ENCODE results near the gene FADS3.
A peak's percentile ranks its signal among the peaks of the same experiment; 100 is the strongest.

FADS3 gene

DNA sequence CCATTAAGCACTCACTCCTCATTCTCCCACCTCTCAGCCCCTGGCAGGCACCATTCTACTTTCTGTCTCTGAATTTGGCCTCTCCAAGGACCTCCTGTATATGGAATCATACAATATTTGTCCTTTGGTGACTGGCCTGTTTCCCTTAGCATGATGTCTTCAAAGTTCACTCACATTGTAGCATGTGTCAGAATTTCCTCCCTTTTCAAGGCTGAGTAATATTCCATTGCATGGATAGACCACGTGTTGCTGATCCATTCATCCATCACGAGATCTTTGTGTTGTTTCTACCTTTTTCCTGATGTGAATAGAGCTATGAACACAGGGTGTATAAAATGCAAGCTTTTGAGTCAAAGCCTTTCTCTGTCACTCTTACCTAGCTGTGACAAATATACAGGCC lies 51.6 kb downstream of the FADS3 start:
- DNase-seq (ENCODE audit: low read depth in 1 of 2, low spot score in 1 of 2): no peak

DNA sequence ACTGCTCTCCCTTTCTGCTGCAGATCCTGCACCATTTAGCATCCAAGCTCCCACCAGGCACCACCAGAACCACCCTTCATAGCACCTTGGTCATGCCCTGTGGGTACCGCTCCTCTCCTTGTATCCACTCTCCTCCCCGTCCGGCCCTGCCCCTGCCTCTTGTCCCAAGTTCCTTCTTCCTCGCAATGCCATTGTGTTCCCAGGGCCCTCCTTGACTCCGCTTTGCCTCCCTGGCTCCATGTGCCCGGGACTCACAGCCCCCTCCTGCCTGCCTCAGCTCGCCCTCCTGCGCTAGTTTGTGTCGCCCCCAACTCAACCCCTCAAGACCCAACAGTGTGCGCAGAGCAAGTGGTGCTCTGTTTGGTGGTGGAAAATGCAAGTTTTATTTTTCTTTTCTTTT lies 52.4 kb downstream of the FADS3 start:
- DNase-seq (ENCODE audit: low read depth in 1 of 2, low spot score in 1 of 2): no peak

DNA sequence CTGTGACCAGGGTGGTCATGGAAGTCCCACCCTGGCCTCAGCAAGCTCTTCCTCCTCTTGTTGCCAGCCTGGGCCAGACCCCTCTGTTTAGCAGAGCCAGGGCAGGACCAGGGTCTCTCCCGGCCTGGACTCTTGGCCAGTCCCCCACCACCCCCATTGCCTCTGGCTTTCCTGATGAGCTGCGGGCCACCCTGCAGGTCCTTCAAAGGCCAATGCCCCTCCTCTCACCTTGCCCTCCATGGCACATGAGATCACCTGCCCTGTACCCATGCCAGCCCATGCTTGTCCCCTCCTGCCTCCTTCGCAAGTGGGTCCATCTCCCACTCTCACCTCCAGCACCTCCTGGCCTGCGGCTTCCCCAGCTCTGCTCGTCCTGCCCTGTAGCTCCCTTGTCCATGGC lies 52.8 kb downstream of the FADS3 start:
- no peak for DNase-seq (ENCODE audit: low read depth in 1 of 2, low spot score in 1 of 2)

DNA sequence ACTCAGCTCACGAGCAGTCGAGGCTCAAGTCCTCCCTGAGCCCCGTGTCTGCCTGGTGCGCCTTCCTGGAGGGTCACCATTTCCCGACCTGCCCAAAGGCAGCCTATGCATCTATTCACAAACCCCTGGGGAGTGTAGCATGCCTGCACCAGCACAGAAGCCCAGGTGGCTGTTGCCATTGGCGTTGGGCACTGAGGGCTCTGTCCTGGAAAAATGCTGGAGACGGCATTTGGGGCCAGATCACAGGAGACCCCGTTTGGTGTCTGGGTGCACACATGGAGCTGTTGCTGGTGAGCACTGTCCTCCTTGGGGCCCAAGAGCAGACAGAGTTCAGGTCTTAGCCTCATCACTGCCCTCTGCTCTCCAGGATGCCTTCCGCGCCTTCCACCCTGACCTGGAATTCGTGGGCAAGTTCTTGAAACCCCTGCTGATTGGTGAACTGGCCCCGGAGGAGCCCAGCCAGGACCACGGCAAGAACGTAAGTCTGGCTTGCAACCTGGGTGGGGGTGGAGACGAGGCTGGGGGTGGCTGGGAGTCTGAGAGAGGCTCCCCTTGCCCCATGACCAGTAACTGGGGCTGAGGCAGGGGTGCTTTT lies 53.8 kb downstream of the FADS3 start:
- no peak for DNase-seq (ENCODE audit: low read depth in 1 of 2, low spot score in 1 of 2)

DNA sequence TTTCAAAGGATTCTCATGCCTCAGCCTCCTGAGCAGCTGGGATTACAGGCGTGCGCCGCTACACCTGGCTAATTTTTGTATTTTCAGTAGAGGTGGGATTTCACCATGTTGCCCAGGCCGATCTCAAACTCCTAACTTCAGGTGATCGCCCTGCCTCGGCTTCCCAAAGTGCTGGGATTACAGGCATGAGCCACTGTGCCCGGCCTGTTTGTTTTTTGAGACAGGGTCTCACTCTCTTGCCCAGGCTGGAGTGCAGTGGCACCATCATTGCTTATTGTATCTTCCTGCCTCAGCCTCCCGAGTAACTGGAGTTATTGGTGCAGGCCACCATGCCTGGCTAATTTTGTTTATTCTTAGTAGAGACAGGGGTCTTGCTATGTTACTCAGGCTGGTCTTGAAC lies 55.2 kb downstream of the FADS3 start:
- DNase-seq (ENCODE audit: low read depth in 1 of 2, low spot score in 1 of 2): no peak

DNA sequence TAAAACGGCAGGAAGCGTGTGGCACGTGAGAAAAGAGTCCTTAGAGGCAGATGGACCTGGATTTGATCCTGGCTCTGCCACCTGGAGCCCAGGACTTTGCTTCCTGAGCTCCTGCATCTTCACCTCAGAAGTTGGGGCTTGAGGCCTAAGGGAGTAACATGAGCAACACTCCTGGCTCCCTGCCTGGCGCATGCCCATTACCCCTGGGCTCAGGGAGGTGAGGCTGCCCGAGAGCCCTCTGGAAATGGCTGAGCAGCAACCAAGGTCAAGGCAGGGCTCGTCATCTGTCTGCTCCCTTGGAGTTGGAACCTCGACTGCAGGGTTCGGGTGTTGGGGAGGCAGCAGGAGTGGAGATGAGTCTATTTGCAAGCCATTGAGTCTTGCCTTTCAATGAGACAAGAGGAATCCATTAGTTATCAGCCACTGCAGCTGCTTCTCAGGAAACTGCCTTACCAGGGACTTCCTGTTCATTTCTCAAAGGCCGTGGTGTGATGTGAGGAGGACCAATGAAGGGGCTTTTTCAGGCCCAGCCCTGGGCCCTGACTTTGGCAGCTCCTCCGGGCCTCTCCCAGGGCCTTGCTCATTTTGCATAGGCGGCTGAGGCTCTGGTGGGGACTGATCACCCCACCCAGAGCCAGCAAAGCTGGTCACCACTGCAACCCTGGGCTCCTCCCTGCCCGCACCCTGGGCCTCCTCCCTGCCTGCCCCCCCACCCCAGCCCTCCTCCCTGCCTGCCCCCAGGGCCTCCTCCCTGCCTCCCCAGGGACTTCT lies 56.9 kb downstream of the FADS3 start:
- no peak for DNase-seq (ENCODE audit: low read depth in 1 of 2, low spot score in 1 of 2)

DNA sequence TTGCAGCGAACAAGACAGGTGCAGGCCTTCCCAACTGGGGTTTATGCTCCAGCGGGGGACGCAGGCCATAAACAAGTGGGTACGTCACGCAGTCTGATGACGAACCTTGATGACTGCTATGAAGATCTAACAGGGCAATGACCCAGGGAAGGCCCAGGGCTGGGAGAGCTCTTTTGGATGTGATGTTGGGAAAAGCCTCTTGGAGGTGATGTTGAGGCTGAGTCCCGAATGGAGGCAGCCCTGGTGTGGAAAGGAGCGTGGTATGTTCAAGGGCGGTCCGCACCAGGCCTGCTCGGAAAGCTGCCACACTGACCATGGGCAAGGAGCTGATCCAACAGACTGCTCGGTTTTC lies 57.4 kb downstream of the FADS3 start:
- no peak for DNase-seq (ENCODE audit: low read depth in 1 of 2, low spot score in 1 of 2)

DNA sequence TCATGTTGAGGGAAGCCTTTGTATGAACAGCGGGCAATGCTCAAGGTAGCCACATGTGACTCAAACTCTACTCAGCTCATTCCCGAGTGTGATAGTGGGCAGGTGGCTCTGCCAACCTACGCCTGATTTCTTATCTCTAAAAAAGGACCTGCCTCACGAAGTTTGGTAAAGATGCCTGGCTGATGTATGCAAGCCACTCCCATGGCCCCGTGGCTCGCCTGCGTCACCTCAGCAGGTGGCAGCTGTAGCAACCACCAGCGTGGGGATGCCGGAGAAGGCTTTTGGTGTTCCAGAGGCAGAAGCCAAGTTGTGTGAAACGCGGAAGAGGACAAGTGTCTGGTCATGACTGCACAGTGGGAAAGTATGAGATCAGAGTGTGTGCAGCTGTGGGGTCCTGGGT lies 57.9 kb downstream of the FADS3 start:
- no peak for DNase-seq (ENCODE audit: low read depth in 1 of 2, low spot score in 1 of 2)

DNA sequence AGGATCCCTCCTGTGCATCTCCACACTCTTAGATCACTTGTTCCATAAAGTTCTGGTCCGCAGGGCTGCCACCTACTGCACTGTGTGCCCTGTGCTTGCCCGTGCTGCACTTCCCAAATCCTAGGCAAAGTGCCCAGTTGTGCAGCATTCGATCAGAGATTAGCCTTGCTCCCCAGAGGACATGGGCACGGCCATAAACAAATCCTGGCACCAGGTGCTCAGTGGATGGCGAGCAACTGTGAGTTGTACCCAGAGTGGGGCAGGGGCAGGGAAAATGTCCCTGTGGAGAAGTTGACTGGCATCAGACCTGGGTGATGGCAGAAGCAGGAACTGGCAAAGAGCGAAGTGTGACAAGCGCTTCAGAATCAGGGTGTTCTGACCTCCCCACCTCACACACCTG lies 58.6 kb downstream of the FADS3 start:
- DNase-seq (ENCODE audit: low read depth in 1 of 2, low spot score in 1 of 2): no peak

DNA sequence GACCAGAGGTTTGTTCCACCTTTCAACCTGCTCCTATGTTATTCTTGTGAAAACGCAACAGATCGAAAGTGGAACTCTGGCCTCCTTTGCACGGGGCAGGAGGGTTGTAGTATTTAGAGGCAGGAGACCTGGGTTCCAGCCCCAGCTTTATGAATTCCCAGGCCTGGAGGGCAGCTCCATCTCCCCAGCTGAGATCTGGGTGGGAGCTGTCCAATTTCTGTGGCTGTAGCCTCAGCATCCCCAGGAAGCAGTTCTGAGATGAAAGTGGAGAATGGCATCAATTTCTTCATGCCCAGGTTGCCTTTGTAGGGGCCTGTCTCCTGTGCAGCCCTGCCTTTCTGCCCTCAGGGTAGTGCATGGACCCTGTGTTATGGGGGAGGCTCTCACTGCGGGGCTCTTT lies 59.1 kb downstream of the FADS3 start:
- DNase-seq (ENCODE audit: low read depth in 1 of 2, low spot score in 1 of 2): no peak

DNA sequence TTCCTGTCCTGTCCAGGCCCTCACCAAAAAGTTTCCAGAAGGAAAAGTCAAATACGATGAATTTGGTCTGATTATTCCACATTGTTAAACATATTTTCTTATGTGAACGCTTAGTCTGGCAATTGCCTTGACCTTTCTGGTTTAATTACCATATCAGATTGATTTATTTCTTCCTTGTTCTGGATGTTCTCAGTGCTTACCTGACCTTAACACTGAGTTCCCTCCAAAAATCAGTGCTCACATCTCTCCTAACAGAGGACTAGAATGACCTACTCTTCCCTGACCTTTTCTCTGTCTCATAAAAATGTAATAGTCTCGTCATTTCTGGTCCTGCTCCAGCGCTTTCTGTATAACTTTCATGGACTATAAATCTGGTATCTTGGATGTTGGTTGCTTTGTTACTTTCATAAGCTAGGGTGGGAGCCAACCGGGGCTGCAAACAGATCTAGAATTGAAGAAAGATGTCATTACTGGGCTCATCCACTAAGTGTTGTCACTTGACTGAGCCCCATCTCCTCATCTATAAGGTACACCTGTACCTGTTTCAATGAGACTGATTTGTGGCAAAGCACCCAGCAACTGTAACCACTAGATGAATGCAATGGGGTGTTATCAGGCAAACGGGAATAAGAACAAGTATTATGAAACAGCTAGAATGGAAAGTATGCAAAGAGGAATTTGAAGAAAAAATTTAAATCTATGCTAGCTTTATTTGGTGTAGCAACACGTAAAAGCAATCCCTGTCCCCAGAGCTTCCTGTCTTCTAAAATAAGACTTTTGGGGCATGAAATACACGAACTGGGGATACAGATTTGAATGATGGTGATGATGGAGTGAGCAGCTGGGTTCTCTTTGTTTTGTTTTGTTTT lies 60.9 kb downstream of the FADS3 start:
- DNase-seq (ENCODE audit: low read depth in 1 of 2, low spot score in 1 of 2): no peak

DNA sequence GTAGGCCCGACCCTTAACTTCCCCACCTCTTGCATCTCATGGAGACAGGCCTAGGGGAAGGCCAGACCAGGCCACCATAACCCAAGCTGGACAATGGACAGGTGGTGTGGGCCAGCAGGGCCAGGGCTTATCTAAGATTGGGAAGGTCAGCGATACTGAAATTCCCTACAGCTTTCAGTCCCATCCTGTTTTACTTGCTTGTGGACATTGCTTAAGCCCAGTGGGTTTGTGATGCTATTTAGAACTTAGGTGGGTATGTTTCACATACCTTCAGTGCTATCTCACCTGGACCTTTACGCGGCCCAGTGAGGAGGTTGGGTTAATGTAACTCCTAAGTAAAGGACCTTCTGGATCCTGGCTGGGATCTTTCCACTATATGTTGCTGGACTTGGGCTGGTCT lies 61.5 kb downstream of the FADS3 start:
- DNase-seq (ENCODE audit: low read depth in 1 of 2, low spot score in 1 of 2): no peak

DNA sequence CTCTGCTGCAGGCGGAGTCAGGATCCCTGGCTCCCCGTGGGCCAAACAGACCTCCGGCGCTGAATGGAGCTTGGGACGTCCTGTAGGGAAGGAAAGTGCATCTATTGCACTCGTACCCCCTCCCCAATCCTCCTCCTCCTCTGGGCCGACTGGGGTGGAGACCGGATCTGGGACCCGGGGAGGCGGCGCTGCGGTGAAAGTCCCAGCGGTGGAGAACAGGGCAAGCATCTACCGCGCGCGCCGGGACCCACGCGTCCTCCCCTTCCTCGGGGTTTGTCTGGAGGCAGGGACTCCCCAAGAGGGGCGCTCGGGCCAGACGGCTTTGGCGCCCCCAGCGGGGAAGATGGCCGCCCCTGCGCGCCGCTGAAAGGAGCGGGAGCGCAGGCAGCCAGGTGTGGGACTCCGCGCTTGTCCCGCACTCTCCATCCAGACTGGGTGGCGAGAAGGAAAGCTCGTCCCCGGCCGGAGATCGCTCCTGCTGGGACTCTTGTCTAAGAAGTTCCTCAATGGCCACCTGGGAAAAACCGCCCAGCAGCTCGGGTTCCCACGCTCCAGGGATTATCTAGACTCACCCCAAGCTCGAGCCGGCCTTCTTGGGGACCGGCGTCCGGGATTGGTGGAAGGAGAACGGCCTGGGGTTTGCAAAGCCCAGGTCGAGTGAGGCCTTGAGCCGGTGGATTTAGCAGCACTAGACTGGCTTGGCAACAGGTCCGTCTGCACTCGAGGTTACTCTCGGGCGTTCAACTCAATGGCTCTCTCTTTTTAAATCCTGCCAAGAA lies 62.5 kb downstream of the FADS3 start:
- DNase-seq (ENCODE audit: low read depth in 1 of 2, low spot score in 1 of 2): peak in 1 of 2 donors; percentile 8

DNA sequence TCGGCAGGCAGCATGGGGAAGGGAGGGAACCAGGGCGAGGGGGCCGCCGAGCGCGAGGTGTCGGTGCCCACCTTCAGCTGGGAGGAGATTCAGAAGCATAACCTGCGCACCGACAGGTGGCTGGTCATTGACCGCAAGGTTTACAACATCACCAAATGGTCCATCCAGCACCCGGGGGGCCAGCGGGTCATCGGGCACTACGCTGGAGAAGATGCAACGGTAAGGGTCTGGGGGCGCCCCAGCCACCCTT lies 63.0 kb downstream of the FADS3 start:
- DNase-seq (ENCODE audit: low read depth in 1 of 2, low spot score in 1 of 2): no peak

DNA sequence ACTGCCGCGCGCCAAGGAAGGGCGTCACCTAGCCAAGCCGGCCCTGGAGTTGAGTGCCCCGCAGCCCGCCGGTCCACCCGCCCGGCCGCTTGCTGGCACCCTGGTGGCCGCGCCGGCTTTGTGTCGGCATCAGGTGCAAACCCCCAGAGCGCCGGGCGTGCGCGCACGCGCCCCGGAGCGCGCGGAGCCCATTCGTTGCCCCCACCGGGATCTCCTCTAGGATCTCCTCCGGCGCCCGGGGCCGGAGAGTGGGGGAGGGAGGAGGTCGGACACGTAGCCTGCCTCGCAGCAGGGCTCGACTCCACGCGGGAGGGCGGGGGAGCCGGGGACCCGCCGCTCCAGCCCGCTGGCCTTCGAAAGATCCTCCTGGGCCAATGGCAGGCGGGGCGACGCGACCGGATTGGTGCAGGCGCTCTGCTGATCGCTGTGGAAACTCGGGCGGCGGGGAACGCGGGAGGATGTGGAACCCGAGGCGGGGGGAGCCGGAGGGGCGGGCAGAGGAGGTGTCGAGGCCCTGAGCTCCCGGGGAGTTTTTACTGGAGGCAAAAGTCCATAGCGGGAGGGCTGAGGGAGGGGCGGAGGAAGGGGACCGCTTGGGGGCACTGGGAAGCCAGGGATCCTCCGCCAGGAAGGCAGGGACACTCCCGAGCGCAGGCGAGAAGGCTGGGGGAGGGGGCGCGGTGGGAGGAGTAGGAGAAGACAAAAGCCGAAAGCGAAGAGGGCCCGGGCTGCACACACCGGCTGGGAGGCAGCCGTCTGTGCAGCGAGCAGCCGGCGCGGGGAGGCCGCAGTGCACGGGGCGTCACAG lies 63.6 kb downstream of the FADS3 start, which contains the start of gene FADS2:
TSS of gene FADS2 (plus strand) at position 730 of the 808 bp plus-strand sequence. CDS start 91 bp downstream, outside the sequence.
- DNase-seq (ENCODE audit: low read depth in 1 of 2, low spot score in 1 of 2): peak; percentile 24 to 48

DNA sequence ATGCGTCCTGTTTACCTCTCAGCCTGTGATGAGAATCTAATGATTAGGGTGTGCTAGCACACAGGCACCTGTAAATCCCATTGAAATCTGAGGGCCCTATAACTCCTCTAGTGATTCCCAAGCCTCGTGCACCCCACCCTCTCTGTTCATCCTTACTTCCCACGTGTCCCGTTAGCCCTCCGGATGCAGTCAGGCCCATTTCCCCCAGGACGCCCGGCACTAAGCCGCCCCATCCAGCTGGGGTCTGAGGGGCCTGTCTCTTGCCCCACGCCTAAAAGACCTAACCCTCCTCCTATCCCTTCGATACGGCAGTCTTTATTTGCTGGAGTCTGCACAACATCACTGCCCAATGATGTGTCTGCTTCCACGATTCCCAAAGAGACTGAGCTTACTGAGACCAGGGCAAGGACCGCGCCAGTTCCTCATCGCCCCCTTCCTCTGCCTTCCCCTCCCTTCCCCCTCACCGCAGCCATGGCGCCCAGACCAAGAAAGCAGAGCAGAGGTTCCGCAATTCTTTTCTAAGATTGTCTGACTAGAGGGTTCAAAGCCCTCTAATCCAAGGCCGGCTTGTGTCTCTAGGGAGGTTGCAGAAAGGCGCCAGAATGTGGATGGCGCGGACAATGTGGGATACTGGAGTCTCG lies 64.3 kb downstream of the FADS3 start:
- no peak for DNase-seq (ENCODE audit: low read depth in 1 of 2, low spot score in 1 of 2)

All from stimulated activated CD4-positive, alpha-beta T cell treated with anti-CD3 and anti-CD28 coated beads, Interleukin-15, amount 100 ng/mL, for 1 hour (primary cell).